NCI-H2171 treated with DMSO at 0.1 percent for 48 hours (cell line): ENCODE results near the gene ARMH3.
"Not testable (repeated sequence)": the region's sequence is repeated elsewhere in the genome, so short reads cannot be mapped to it uniquely, and the experiment has no call there.

Experiments
- DNase-seq: peaks from one replicate; lab custom pipeline; 2025; lab: John Stamatoyannopoulos, UW

Gene ARMH3

GRCh38 chr10:101986624-101986971 lies 69.4 kb downstream of the ARMH3 start:
- DNase-seq, result no peak

GRCh38 chr10:101980677-101981076 lies 75.3 kb downstream of the ARMH3 start:
- not testable (repeated sequence) for DNase-seq

- DNase-seq, result no peak
Observed at GRCh38 chr10:101974091-101974971, 81.6 kb downstream of the ARMH3 start.

- no peak for DNase-seq
Observed at GRCh38 chr10:101972761-101973160, 83.2 kb downstream of the ARMH3 start.

GRCh38 chr10:101969412-101969922 lies 86.5 kb downstream of the ARMH3 start:
- no peak for DNase-seq

GRCh38 chr10:101968940-101969321 lies 87.0 kb downstream of the ARMH3 start:
- no peak for DNase-seq

- DNase-seq, result no peak
Observed at GRCh38 chr10:101968286-101968939, 87.6 kb downstream of the ARMH3 start.

GRCh38 chr10:101967713-101968112 lies 88.3 kb downstream of the ARMH3 start:
- DNase-seq, result no peak

GRCh38 chr10:101967119-101967518 lies 88.9 kb downstream of the ARMH3 start:
- no peak for DNase-seq

GRCh38 chr10:101965075-101965765 lies 90.8 kb downstream of the ARMH3 start:
- DNase-seq, result no peak

GRCh38 chr10:101961591-101962498 lies 94.1 kb downstream of the ARMH3 start:
- no peak for DNase-seq

- DNase-seq, result no peak
Observed at GRCh38 chr10:101960879-101961395, 95.0 kb downstream of the ARMH3 start.

GRCh38 chr10:101959346-101959916 lies 96.5 kb downstream of the ARMH3 start:
- DNase-seq, result no peak

- no peak for DNase-seq
Observed at GRCh38 chr10:101958691-101959090, 97.3 kb downstream of the ARMH3 start.

GRCh38 chr10:101956898-101957297 lies 99.1 kb downstream of the ARMH3 start:
- DNase-seq, result no peak

- no peak for DNase-seq
Observed at GRCh38 chr10:101956117-101956516, 99.9 kb downstream of the ARMH3 start.

GRCh38 chr10:101952191-101952590 lies 103.8 kb downstream of the ARMH3 start:
- no peak for DNase-seq

GRCh38 chr10:101950213-101950612 lies 105.8 kb downstream of the ARMH3 start:
- no peak for DNase-seq

GRCh38 chr10:101941871-101942270 lies 114.1 kb downstream of the ARMH3 start:
- DNase-seq, result no peak

GRCh38 chr10:101940916-101941315 lies 115.1 kb downstream of the ARMH3 start:
- DNase-seq, result no peak

- DNase-seq, result no peak
Observed at GRCh38 chr10:101939729-101940128, 116.2 kb downstream of the ARMH3 start.
